MM.1S (cell line): ENCODE measurements around the gene COL18A1.

ENCODE experiments used
- DNase-seq: peaks from one replicate; pipeline ENCODE4 v3.0.0-alpha.2; 2015
- H2AFZ ChIP-seq: fragments of 300-600 bp; sonication (generic); 2 replicates; pipeline ENCODE4 v1.6.0; 2016; ENCODE audit warnings: antibody characterized with exemption, low read length
- H3F3A ChIP-seq: fragments of 300-600 bp; sonication (generic); 2 replicates; pipeline ENCODE4 v1.6.1; 2016; ENCODE audit warnings: mild to moderate bottlenecking, antibody characterized with exemption, low read length, moderate library complexity, mixed read lengths; ENCODE audit not compliant: insufficient read depth
- H3K27ac ChIP-seq: fragments of 300-600 bp; sonication (generic); 2 replicates; pipeline ENCODE4 v1.5.1; 2016; ENCODE audit warnings: mild to moderate bottlenecking, low read length
- H3K27me3 ChIP-seq: fragments of 300-600 bp; sonication (generic); replicated peaks from 2 replicates; pipeline ENCODE4 v1.6.0; 2016; ENCODE audit warnings: low read length; ENCODE audit not compliant: insufficient read depth
- H3K36me3 ChIP-seq: fragments of 300-600 bp; sonication (generic); replicated peaks from 2 replicates; pipeline ENCODE4 v1.6.1; 2016; ENCODE audit warnings: mild to moderate bottlenecking, low read length, mixed read lengths; ENCODE audit not compliant: insufficient read depth
- H3K4me1 ChIP-seq: fragments of 300-600 bp; sonication (generic); 2 replicates; pipeline ENCODE4 v1.6.1; 2016; ENCODE audit warnings: low read length, mixed read lengths
- H3K4me2 ChIP-seq: fragments of 300-600 bp; sonication (generic); 2 replicates; pipeline ENCODE4 v1.6.0; 2016; ENCODE audit warnings: low read depth, low read length
- H3K4me3 ChIP-seq: fragments of 300-600 bp; sonication (generic); 2 replicates; pipeline ENCODE4 v1.5.1; 2016; ENCODE audit warnings: low read length, mixed read lengths
- H3K79me2 ChIP-seq: fragments of 300-600 bp; sonication (generic); 2 replicates; pipeline ENCODE4 v1.6.1; 2016; ENCODE audit warnings: mixed run types, low read length, mixed read lengths
- H3K9ac ChIP-seq: fragments of 300-600 bp; sonication (generic); 2 replicates; pipeline ENCODE4 v1.6.1; 2016; ENCODE audit warnings: low read length, mixed read lengths
- H3K9me2 ChIP-seq: fragments of 300-600 bp; sonication (generic); replicated peaks from 2 replicates; pipeline ENCODE4 v1.6.1; 2016; ENCODE audit warnings: mild to moderate bottlenecking, low read length, mixed read lengths; ENCODE audit not compliant: insufficient read depth
- H3K9me3 ChIP-seq: fragments of 300-600 bp; sonication (generic); replicated peaks from 2 replicates; pipeline ENCODE4 v1.6.1; 2016; ENCODE audit warnings: mild to moderate bottlenecking, low read length, mixed read lengths; ENCODE audit not compliant: insufficient read depth
- H4K20me1 ChIP-seq: fragments of 300-600 bp; sonication (generic); 2 replicates; pipeline ENCODE4 v1.6.1; 2016; ENCODE audit warnings: mild to moderate bottlenecking, low read length, moderate library complexity, mixed read lengths; ENCODE audit not compliant: insufficient read depth
- CTCF ChIP-seq: fragments of 300-600 bp; sonication (generic); IDR thresholded peaks from 2 replicates; pipeline ENCODE4 v1.5.1; 2016; ENCODE audit warnings: antibody characterized with exemption, low read length, mixed read lengths
- EZH2 ChIP-seq: fragments of 300-600 bp; sonication (generic); optimal IDR thresholded peaks from 2 replicates; pipeline ENCODE3; 2017; ENCODE audit warnings: low read depth, mild to moderate bottlenecking, antibody characterized with exemption, low read length, mixed read lengths
- EZH2phosphoT487 ChIP-seq: fragments of 300-600 bp; sonication (generic); IDR thresholded peaks from 2 replicates; pipeline ENCODE4 v1.6.1; 2018; ENCODE audit warnings: antibody characterized with exemption, low read length

The COL18A1 gene

GRCh38 chr21:45411810-45412206 lies 6.8 kb downstream of the COL18A1 start:
- no peak for DNase-seq
- H3K36me3 ChIP-seq, result no peaks in the 10 kb centered on the region
- no peaks in the 10 kb centered on the region for H4K20me1 ChIP-seq
- no peak overlapping the region for H3K9ac ChIP-seq
- no peak overlapping the region for H3K4me3 ChIP-seq
- H3K9me3 ChIP-seq, result no peaks in the 10 kb centered on the region
- TF ChIP-seq CTCF (no peak), EZH2 (peak; percentile 76)
- H3K9me2 ChIP-seq, result no peaks in the 10 kb centered on the region
- H3K27ac ChIP-seq, result no peak overlapping the region
- no peaks in the 10 kb centered on the region for H3K79me2 ChIP-seq
- H3F3A ChIP-seq, result no peaks in the 10 kb centered on the region
- H3K4me1 ChIP-seq, result no peaks in the 10 kb centered on the region
- peaks cover 100% of the 10 kb centered on the region for H3K27me3 ChIP-seq
- H2AFZ ChIP-seq, result no peak overlapping the region
- H3K4me2 ChIP-seq, result no peak overlapping the region

DNA sequence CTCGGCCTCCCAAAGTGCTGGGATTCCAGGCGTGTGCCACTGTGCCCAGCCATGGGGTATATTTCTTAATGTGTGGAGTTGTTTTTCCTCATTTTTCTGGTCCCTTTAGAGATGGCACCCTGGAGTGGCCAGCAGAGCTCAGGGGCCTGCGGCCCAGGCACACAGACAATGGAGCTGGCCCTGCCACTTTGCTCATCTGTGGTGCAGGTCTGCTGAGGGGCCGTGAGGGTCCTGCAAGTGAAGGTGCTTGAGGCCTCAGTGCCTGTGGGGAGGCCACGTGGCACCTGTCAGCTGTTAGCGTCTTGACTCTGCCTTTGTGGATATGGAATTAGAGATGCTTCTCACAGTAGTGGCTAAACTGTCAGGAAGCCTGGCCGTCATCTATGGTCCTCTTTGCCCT lies 7.5 kb downstream of the COL18A1 start:
- no peak overlapping the region for H3K4me3 ChIP-seq
- no peaks in the 10 kb centered on the region for H3K79me2 ChIP-seq
- no peak overlapping the region for H3K9ac ChIP-seq
- H3K36me3 ChIP-seq, result no peaks in the 10 kb centered on the region
- no peaks in the 10 kb centered on the region for H3K9me2 ChIP-seq
- no peak overlapping the region for H3K27ac ChIP-seq
- no peaks in the 10 kb centered on the region for H4K20me1 ChIP-seq
- no peaks in the 10 kb centered on the region for H3K4me1 ChIP-seq
- H3F3A ChIP-seq, result no peaks in the 10 kb centered on the region
- peaks cover 100% of the 10 kb centered on the region for H3K27me3 ChIP-seq
- H3K4me2 ChIP-seq, result no peak overlapping the region
- TF ChIP-seq EZH2phosphoT487, result no peak
- TF ChIP-seq CTCF, result no peak
- no peak for TF ChIP-seq EZH2
- no peak overlapping the region for H2AFZ ChIP-seq
- H3K9me3 ChIP-seq, result no peaks in the 10 kb centered on the region
- no peak for DNase-seq

- Histone ChIP-seq H3K9ac (no peak overlapping the region), H4K20me1 (no peaks in the 10 kb centered on the region), H2AFZ (no peak overlapping the region), H3K27ac (no peak overlapping the region), H3K9me3 (no peaks in the 10 kb centered on the region), H3K79me2 (no peaks in the 10 kb centered on the region), H3K36me3 (no peaks in the 10 kb centered on the region), H3K27me3 (peaks cover 100% of the 10 kb centered on the region), H3F3A (no peaks in the 10 kb centered on the region), H3K4me2 (no peak overlapping the region), H3K4me1 (no peaks in the 10 kb centered on the region), H3K4me3 (no peak overlapping the region), H3K9me2 (no peaks in the 10 kb centered on the region)
- no peak for DNase-seq
- TF ChIP-seq EZH2 (no peak), EZH2phosphoT487 (no peak), CTCF (no peak)
Observed at GRCh38 chr21:45412909-45413611, 8.1 kb downstream of the COL18A1 start.
